H1 (cell line): ENCODE measurements around the gene ZNF148. TPM values are rescaled to one million over a fixed set of nuclear protein-coding genes. Genes with fewer than 3 reads are reported as not detected.

Source experiments
- ATF2 ChIP-seq: IDR thresholded peaks from 2 replicates; pipeline ENCODE4 v1.6.1; 2012; ENCODE audit warnings: low read length, inconsistent platforms
- CBX5 ChIP-seq: fragments of 300-800, 300-1000 bp; sonication (generic); IDR thresholded peaks from 2 replicates; pipeline ENCODE4 v1.7.1; 2016; ENCODE audit warnings: antibody characterized with exemption, low read length, low read depth
- CTBP2 ChIP-seq: IDR thresholded peaks from 2 replicates; pipeline ENCODE4 v1.7.0; 2011; ENCODE audit warnings: borderline replicate concordance, mild to moderate bottlenecking, moderate library complexity, mixed read lengths, low read length; ENCODE audit not compliant: insufficient read depth, insufficient read length
- E2F6 ChIP-seq: IDR thresholded peaks from 2 replicates; pipeline ENCODE4 v1.6.1; 2012; ENCODE audit warnings: inconsistent platforms
- EP300 ChIP-seq, 2 experiments: IDR thresholded peaks; 1 replicate in 1 of 2; 2 replicates in 1 of 2; pipeline ENCODE4 v1.6.1; 2011 to 2012; ENCODE audit warnings: low read depth in 2 of 2, low read length in 2 of 2, mild to moderate bottlenecking in 2 of 2, borderline replicate concordance in 1 of 2, inconsistent platforms in 1 of 2, moderate library complexity in 1 of 2
- USF2 ChIP-seq: IDR thresholded peaks from 2 replicates; pipeline ENCODE4 v1.6.1; 2011; ENCODE audit warnings: low read length, improper control_type of control experiment
- polyA plus RNA-seq, 7 experiments: library from polyadenylated mRNA; depleted of rRNA in 3 of 7; stranded (reverse) in 5 of 7; unstranded in 2 of 7; fragments of >200 nt in 5 of 7; fragments of 200-250 nt in 2 of 7; gene quantifications; 1 replicate in 5 of 7; 2 replicates in 1 of 7; 4 replicates in 1 of 7; pipeline versions ENCODE4 v1.2.1 to v1.2.3, GENCODE V29; 2011 to 2013; ENCODE audit warnings: missing spikeins in 2 of 7, mixed read lengths in 2 of 7
- total RNA-seq: library from RNA; stranded (reverse); fragmentation: NEBNext Ultra II Directional; extraction: Animal tissue kit (Norgen Biotek cat#: 25700); gene quantifications from 2 replicates; pipeline ENCODE4 v1.2.1, GENCODE V29; 2021

Gene ZNF148
- total and polyA plus RNA-seq, 2 of the 8 experiments (the other 6 are each of a cell fraction or from before 2014, with no cell fraction given): 3.7 to 22.6 TPM

GRCh38 chr3:125401402-125401801 is 26.3 kb upstream of the ZNF148 start (continued):
- TF ChIP-seq ATF2 (no peak), USF2 (no peak), EP300 (IDR thresholded peaks at IDR 0.05; ENCODE audit: borderline replicate concordance in 1 of 2, low read depth in 2 of 2, low read length in 2 of 2) (no peak), CTBP2 (no peak), E2F6 (no peak), CBX5 (no peak)
